Measurements from ENCODE around the gene DCTN3. TPM values are rescaled to one million over a fixed set of nuclear protein-coding genes. Genes with fewer than 3 reads are reported as not detected.

DCTN3 gene
- total RNA-seq, 1 donor from 2014 or later: 94.8 TPM

DNA sequence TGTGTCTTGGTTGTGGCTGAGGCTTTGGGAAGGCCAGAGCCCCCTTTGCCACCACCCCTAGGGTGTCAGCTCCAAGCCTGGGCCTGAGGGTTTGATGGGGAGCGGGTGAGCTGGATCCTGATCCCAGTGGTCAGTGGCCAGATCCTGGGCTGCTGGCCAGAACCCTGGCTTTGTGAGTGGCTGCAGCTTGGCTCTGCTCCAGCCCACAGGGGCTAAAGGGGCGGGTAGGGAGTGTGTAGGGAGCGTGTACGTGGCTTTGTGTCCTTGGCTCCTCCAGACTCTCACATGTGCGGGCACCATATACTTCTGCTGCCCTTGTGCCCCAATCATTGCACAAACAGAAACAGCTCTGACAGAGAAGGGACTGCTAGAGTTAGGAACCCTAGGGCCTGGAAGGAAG, 30.5 kb upstream of the DCTN3 start:
- Histone ChIP-seq H3K36me3 (ENCODE audit: insufficient read depth, low read length) (no peaks in the 10 kb centered on the region), H3K4me2 (ENCODE audit: low read length) (no peak overlapping the region), H3K27ac (ENCODE audit: low read depth, low read length) (no peak overlapping the region), H3K9ac (ENCODE audit: low read length) (no peak overlapping the region), H3K79me2 (ENCODE audit: insufficient read depth, low read length) (peaks cover 8% of the 10 kb centered on the region), H3K4me1 (ENCODE audit: insufficient read depth, low read length) (peaks cover 42% of the 10 kb centered on the region), H2AFZ (ENCODE audit: low read depth, low read length) (no peak overlapping the region), H4K20me1 (ENCODE audit: insufficient read depth, low read length) (peaks cover 4% of the 10 kb centered on the region), H3K27me3 (ENCODE audit: insufficient read depth, low read length) (no peaks in the 10 kb centered on the region), H3K4me3 (ENCODE audit: insufficient read depth, low read depth, low read length) (no peak overlapping the region), H3K9me3 (ENCODE audit: insufficient read depth, low read depth, low read length) (no peaks in the 10 kb centered on the region)
- Mint-ChIP-seq H3K36me3 (ENCODE audit: low read depth, unreplicated experiment) (peaks cover 6% of the 10 kb centered on the region), H3K4me3 (ENCODE audit: unreplicated experiment) (peak overlapping the region; percentile 34), H3K9me3 (ENCODE audit: unreplicated experiment) (no peaks in the 10 kb centered on the region), H3K27ac (ENCODE audit: unreplicated experiment) (peak overlapping the region; percentile 18), H3K4me1 (ENCODE audit: low read depth, unreplicated experiment) (peaks cover 40% of the 10 kb centered on the region), H3K27me3 (ENCODE audit: low read depth, unreplicated experiment) (peaks cover 2% of the 10 kb centered on the region)
- DNase-seq (ENCODE audit: low read depth) (no peak), FAIRE-seq (no peak)
- no peak for TF ChIP-seq CTCF (IDR thresholded peaks at IDR 0.05; ENCODE audit: insufficient read depth, low read depth, low read length)
- TF ChIP-seq EZH2 (IDR thresholded peaks at IDR 0.05; ENCODE audit: insufficient read depth, low read length): no peak

DNA sequence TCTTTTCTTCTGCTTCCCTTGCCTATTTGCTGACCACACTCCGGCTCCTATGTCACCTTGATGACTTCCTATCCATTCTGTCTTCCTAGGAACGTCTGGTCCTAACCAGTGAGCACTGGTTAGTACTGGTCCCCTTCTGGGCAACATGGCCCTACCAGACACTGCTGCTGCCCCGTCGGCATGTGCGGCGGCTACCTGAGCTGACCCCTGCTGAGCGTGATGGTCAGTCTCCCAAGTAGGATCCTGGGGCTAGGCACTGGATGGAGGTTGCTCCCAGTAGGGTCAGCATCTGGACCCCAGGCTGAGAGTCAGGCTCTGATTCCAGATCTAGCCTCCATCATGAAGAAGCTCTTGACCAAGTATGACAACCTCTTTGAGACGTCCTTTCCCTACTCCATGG, 28.4 kb upstream of the DCTN3 start:
- Mint-ChIP-seq H3K9me3 (ENCODE audit: unreplicated experiment) (no peaks in the 10 kb centered on the region), H3K27ac (ENCODE audit: unreplicated experiment) (no peak overlapping the region), H3K4me3 (ENCODE audit: unreplicated experiment) (peak overlapping the region; percentile 50), H3K4me1 (ENCODE audit: low read depth, unreplicated experiment) (peaks cover 35% of the 10 kb centered on the region), H3K36me3 (ENCODE audit: low read depth, unreplicated experiment) (peaks cover 4% of the 10 kb centered on the region), H3K27me3 (ENCODE audit: low read depth, unreplicated experiment) (no peaks in the 10 kb centered on the region)
- FAIRE-seq (no peak), DNase-seq (ENCODE audit: low read depth) (no peak)
- Histone ChIP-seq H3K36me3 (ENCODE audit: insufficient read depth, low read length) (no peaks in the 10 kb centered on the region), H3K4me3 (ENCODE audit: insufficient read depth, low read depth, low read length) (no peak overlapping the region), H2AFZ (ENCODE audit: low read depth, low read length) (no peak overlapping the region), H4K20me1 (ENCODE audit: insufficient read depth, low read length) (peaks cover 4% of the 10 kb centered on the region), H3K27me3 (ENCODE audit: insufficient read depth, low read length) (no peaks in the 10 kb centered on the region), H3K27ac (ENCODE audit: low read depth, low read length) (no peak overlapping the region), H3K9ac (ENCODE audit: low read length) (no peak overlapping the region), H3K4me2 (ENCODE audit: low read length) (no peak overlapping the region), H3K9me3 (ENCODE audit: insufficient read depth, low read depth, low read length) (no peaks in the 10 kb centered on the region), H3K79me2 (ENCODE audit: insufficient read depth, low read length) (peaks cover 8% of the 10 kb centered on the region), H3K4me1 (ENCODE audit: insufficient read depth, low read length) (peaks cover 42% of the 10 kb centered on the region)
- TF ChIP-seq EZH2 (IDR thresholded peaks at IDR 0.05; ENCODE audit: insufficient read depth, low read length) (no peak), CTCF (IDR thresholded peaks at IDR 0.05; ENCODE audit: insufficient read depth, low read depth, low read length) (no peak)

- Histone ChIP-seq H3K9me3 (ENCODE audit: insufficient read depth, low read depth, low read length) (no peaks in the 10 kb centered on the region), H3K36me3 (ENCODE audit: insufficient read depth, low read length) (no peaks in the 10 kb centered on the region), H3K4me2 (ENCODE audit: low read length) (peak overlapping the region; percentile 99), H3K27me3 (ENCODE audit: insufficient read depth, low read length) (no peaks in the 10 kb centered on the region), H3K27ac (ENCODE audit: low read depth, low read length) (no peak overlapping the region), H4K20me1 (ENCODE audit: insufficient read depth, low read length) (peaks cover 4% of the 10 kb centered on the region), H2AFZ (ENCODE audit: low read depth, low read length) (no peak overlapping the region), H3K4me3 (ENCODE audit: insufficient read depth, low read depth, low read length) (no peak overlapping the region), H3K79me2 (ENCODE audit: insufficient read depth, low read length) (peaks cover 8% of the 10 kb centered on the region), H3K4me1 (ENCODE audit: insufficient read depth, low read length) (peaks cover 32% of the 10 kb centered on the region), H3K9ac (ENCODE audit: low read length) (peak overlapping the region; percentile 89)
- peak overlapping the region; percentile 34 for H3K27ac Mint-ChIP-seq (ENCODE audit: unreplicated experiment)
- DNase-seq (ENCODE audit: low read depth) (no peak), FAIRE-seq (no peak)
- peaks cover 4% of the 10 kb centered on the region for H3K36me3 Mint-ChIP-seq (ENCODE audit: low read depth, unreplicated experiment)
- H3K4me1 Mint-ChIP-seq (ENCODE audit: low read depth, unreplicated experiment): peaks cover 26% of the 10 kb centered on the region
- no peaks in the 10 kb centered on the region for H3K27me3 Mint-ChIP-seq (ENCODE audit: low read depth, unreplicated experiment)
- peak overlapping the region; percentile 90 for H3K4me3 Mint-ChIP-seq (ENCODE audit: unreplicated experiment)
- H3K9me3 Mint-ChIP-seq (ENCODE audit: unreplicated experiment): no peaks in the 10 kb centered on the region
- TF ChIP-seq CTCF (IDR thresholded peaks at IDR 0.05; ENCODE audit: insufficient read depth, low read depth, low read length) (no peak), EZH2 (IDR thresholded peaks at IDR 0.05; ENCODE audit: insufficient read depth, low read length) (no peak)
These were observed 27.4 kb upstream of the DCTN3 start for GRCh38 chr9:34647651-34648050.

All from astrocyte (in vitro differentiated cells and primary cell).